Smooth muscle cell (in vitro differentiated cells): ENCODE measurements around the gene CXADR. TPM values are rescaled to one million over a fixed set of nuclear protein-coding genes. Genes with fewer than 3 reads are reported as not detected.
"Not testable (repeated sequence)": the region's sequence is repeated elsewhere in the genome, so short reads cannot be mapped to it uniquely, and the experiment has no call there.

Experiments used
- DNase-seq: peaks from one replicate; lab custom pipeline; 2025; ENCODE audit not compliant: unreplicated experiment; lab: John Stamatoyannopoulos, UW
- H2AFZ ChIP-seq: fragments of 200-600 bp; sonication (generic); 2 replicates; pipeline ENCODE4 v1.6.0; 2016; ENCODE audit warnings: antibody characterized with exemption, low read depth, mild to moderate bottlenecking
- H3F3A ChIP-seq: fragments of 200-600 bp; sonication (generic); 2 replicates; pipeline ENCODE4 v1.6.0; 2017; ENCODE audit warnings: antibody characterized with exemption, low read depth
- H3K27ac ChIP-seq: fragments of 200-600 bp; sonication (generic); 2 replicates; pipeline ENCODE4 v1.5.1; 2016; ENCODE audit warnings: low read depth, mild to moderate bottlenecking
- H3K27me3 ChIP-seq: fragments of 200-600 bp; sonication (generic); 2 replicates; pipeline ENCODE4 v1.6.1; 2016; ENCODE audit warnings: low read depth, mild to moderate bottlenecking
- H3K36me3 ChIP-seq: fragments of 200-600 bp; sonication (generic); 2 replicates; pipeline ENCODE4 v1.5.1; 2016; ENCODE audit warnings: low read depth
- H3K4me1 ChIP-seq: fragments of 200-600 bp; sonication (generic); 2 replicates; pipeline ENCODE4 v1.5.1; 2016; ENCODE audit warnings: low read depth
- H3K4me2 ChIP-seq: fragments of 200-600 bp; sonication (generic); 2 replicates; pipeline ENCODE4 v1.6.0; 2016; ENCODE audit warnings: mild to moderate bottlenecking
- H3K4me3 ChIP-seq: fragments of 200-600 bp; sonication (generic); 2 replicates; pipeline ENCODE4 v1.5.1; 2016; ENCODE audit warnings: mild to moderate bottlenecking
- H3K79me2 ChIP-seq: fragments of 200-600 bp; sonication (generic); 2 replicates; pipeline ENCODE4 v1.6.0; 2016; ENCODE audit warnings: low read depth, mild to moderate bottlenecking
- H3K9ac ChIP-seq: fragments of 200-600 bp; sonication (generic); 2 replicates; pipeline ENCODE4 v1.6.0; 2016; ENCODE audit warnings: low read depth
- H3K9me3 ChIP-seq: fragments of 200-600 bp; sonication (generic); replicated peaks from 2 replicates; pipeline ENCODE4 v1.5.1; 2016; ENCODE audit warnings: low read depth
- H4K20me1 ChIP-seq: fragments of 200-600 bp; sonication (generic); 2 replicates; pipeline ENCODE4 v1.6.0; 2016; ENCODE audit warnings: low read depth
- CTCF ChIP-seq: fragments of 200-600 bp; sonication (generic); IDR thresholded peaks from 2 replicates; pipeline ENCODE4 v1.5.1; 2017; ENCODE audit warnings: borderline replicate concordance, mild to moderate bottlenecking, antibody characterized with exemption; ENCODE audit not compliant: insufficient read depth, poor library complexity, severe bottlenecking
- WGBS: methylation state at CpG from one replicate; pipeline ENCODE4 v1.1.7; 2016; ENCODE audit warnings: low lambda C conversion rate; 5-methylcytosine and 5-hydroxymethylcytosine counted together
- polyA plus RNA-seq: library from polyadenylated mRNA; unstranded; fragments of >200 nt; fragmentation: Nextera tagmentation; extraction: Ambion mirVana; gene quantifications from 2 replicates; pipeline ENCODE4 v1.2.1, GENCODE V29; 2016
- total RNA-seq: library from RNA; depleted of rRNA; stranded (reverse); fragments of >200 nt; gene quantifications from 2 replicates; pipeline ENCODE4 v1.2.3, GENCODE V29; 2014

Gene CXADR
- total and polyA plus RNA-seq, 2 experiments from 2014 or later: 19.5 to 42.0 TPM

GRCh38 chr21:17472592-17473271, 40.1 kb upstream of the CXADR start:
- Histone ChIP-seq H3K79me2 (no peaks in the 10 kb centered on the region), H3K4me1 (peaks cover 4% of the 10 kb centered on the region), H4K20me1 (no peaks in the 10 kb centered on the region), H3K4me2 (no peak overlapping the region), H3K4me3 (no peak overlapping the region), H3K36me3 (no peaks in the 10 kb centered on the region), H3K9me3 (no peaks in the 10 kb centered on the region), H3K27me3 (no peaks in the 10 kb centered on the region), H3K27ac (no peak overlapping the region), H2AFZ (no peak overlapping the region), H3K9ac (no peak overlapping the region), H3F3A (peaks cover 4% of the 10 kb centered on the region)
- WGBS: 91% methylated on average over 7 of the region's 7 CpGs
- no peak for DNase-seq
- TF ChIP-seq CTCF: no peak

GRCh38 chr21:17476006-17476405, 36.8 kb upstream of the CXADR start:
- Histone ChIP-seq H3K36me3 (no peaks in the 10 kb centered on the region), H3K4me3 (no peak overlapping the region), H3K9me3 (no peaks in the 10 kb centered on the region), H3K4me1 (no peaks in the 10 kb centered on the region), H3K4me2 (no peak overlapping the region), H3K79me2 (no peaks in the 10 kb centered on the region), H3F3A (no peaks in the 10 kb centered on the region), H4K20me1 (no peaks in the 10 kb centered on the region), H3K27me3 (no peaks in the 10 kb centered on the region), H2AFZ (no peak overlapping the region), H3K27ac (no peak overlapping the region), H3K9ac (no peak overlapping the region)
- DNase-seq: no peak
- TF ChIP-seq CTCF: no peak
- WGBS: 80% methylated on average over 4 of the region's 4 CpGs

DNA sequence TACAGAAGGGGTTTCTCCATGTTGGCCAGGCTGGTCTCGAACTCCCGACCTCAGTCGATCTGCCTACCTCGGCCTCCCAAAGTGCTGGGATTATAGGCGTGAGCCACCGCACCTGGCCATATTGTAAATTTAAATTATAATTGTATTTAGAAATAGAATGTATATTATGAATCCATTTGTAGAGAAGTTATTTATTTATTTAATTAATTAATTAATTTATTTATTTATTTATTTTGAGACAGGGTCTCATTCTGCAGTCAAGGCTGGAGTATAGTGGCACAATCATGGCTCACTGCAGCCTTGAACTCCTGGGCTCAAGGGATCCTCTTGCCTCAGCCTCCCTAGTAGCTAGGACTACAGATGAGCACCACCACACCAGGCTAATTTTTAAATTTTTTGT, 34.7 kb upstream of the CXADR start:
- WGBS: 97% methylated on average over 6 of the region's 6 CpGs

GRCh38 chr21:17479606-17480005, 33.2 kb upstream of the CXADR start:
- Histone ChIP-seq H3K27me3 (no peaks in the 10 kb centered on the region), H3K36me3 (no peaks in the 10 kb centered on the region), H3K79me2 (no peaks in the 10 kb centered on the region), H3K27ac (no peak overlapping the region), H3K9ac (no peak overlapping the region), H3K9me3 (no peaks in the 10 kb centered on the region), H3K4me1 (no peaks in the 10 kb centered on the region), H2AFZ (no peak overlapping the region), H3K4me3 (no peak overlapping the region), H3K4me2 (no peak overlapping the region), H3F3A (no peaks in the 10 kb centered on the region), H4K20me1 (no peaks in the 10 kb centered on the region)
- no peak for TF ChIP-seq CTCF
- 92% methylated on average over 2 of the region's 2 CpGs for WGBS
- no peak for DNase-seq

More for the DNA sequence above, 34.7 kb upstream of the CXADR start:
- not testable (repeated sequence) for H3K9me3 ChIP-seq, H3K27ac ChIP-seq, DNase-seq, H3K9ac ChIP-seq, H3K36me3 ChIP-seq, H3K27me3 ChIP-seq, H3K4me2 ChIP-seq, H4K20me1 ChIP-seq, H3F3A ChIP-seq, H3K79me2 ChIP-seq, H2AFZ ChIP-seq, H3K4me3 ChIP-seq, H3K4me1 ChIP-seq
